Heart right ventricle (tissue), 16 donors: ENCODE results near the gene WNT5A. TPM values are rescaled to one million over a fixed set of nuclear protein-coding genes. Genes with fewer than 3 reads are reported as not detected.

Experiments used
- ATAC-seq, 8 donors: fragments of 200-7000 bp; cut with Tn5 transposase; one replicate each; pipeline ENCODE4 v1.9.1; 2020; ENCODE audit warnings: mild to moderate bottlenecking in 8 of 8, moderate library complexity in 8 of 8, moderate number of reproducible peaks in 1 of 8
- DNase-seq, 2 donors: peaks; one replicate each; pipeline ENCODE4 v3.0.0-alpha.2; 2020
- H3K27ac ChIP-seq, 10 donors: fragments of 200-600 bp; sonication (generic) in 2 of 10; one replicate each; pipeline versions ENCODE4 v1.5.0 to v1.8.0; 2020 to 2022; ENCODE audit warnings: mild to moderate bottlenecking in 3 of 10
- H3K27me3 ChIP-seq, 7 donors: fragments of 200-600 bp; one replicate each; pipeline ENCODE4 v1.8.0; 2021 to 2022; ENCODE audit warnings: mild to moderate bottlenecking in 2 of 7
- H3K36me3 ChIP-seq, 9 donors: fragments of 200-600 bp; sonication (generic) in 1 of 9; one replicate each; pipeline versions ENCODE4 v1.5.0 to v1.8.0; 2020 to 2022; ENCODE audit warnings: mild to moderate bottlenecking in 2 of 9
- H3K4me1 ChIP-seq, 9 donors: fragments of 200-600 bp; sonication (generic) in 1 of 9; one replicate each; pipeline versions ENCODE4 v1.5.0 to v1.8.0; 2020 to 2022; ENCODE audit warnings: mild to moderate bottlenecking in 4 of 9
- H3K4me3 ChIP-seq, 10 donors: fragments of 200-600 bp; sonication (generic) in 2 of 10; one replicate each; pipeline versions ENCODE4 v1.5.0 to v1.8.0; 2020 to 2022; ENCODE audit warnings: mild to moderate bottlenecking in 7 of 10, moderate library complexity in 2 of 10
- H3K9me3 ChIP-seq, 11 donors: fragments of 200-600 bp in 10 of 11; sonication (generic) in 2 of 11; one replicate each; pipeline versions ENCODE4 v1.5.0 to v1.8.0; 2013 to 2022; ENCODE audit warnings: mild to moderate bottlenecking in 2 of 11, control low read depth in 1 of 11, moderate library complexity in 1 of 11
- CTCF ChIP-seq, 9 donors: fragments of 200-600 bp; sonication (generic) in 2 of 9; IDR thresholded peaks; one replicate each; pipeline versions ENCODE4 v1.5.0 to v1.8.0; 2021 to 2022; ENCODE audit warnings: antibody characterized with exemption in 9 of 9, mild to moderate bottlenecking in 5 of 9, moderate library complexity in 1 of 9
- WGBS, 2 donors: extraction: QIAGEN DNeasy Blood & Tissue Kit; methylation state at CpG; one replicate each; pipeline ENCODE4 v1.1.7; 2013; ENCODE audit warnings: inconsistent platforms in 1 of 2; 5-methylcytosine and 5-hydroxymethylcytosine counted together
- intact Hi-C, 10 donors: fragments of 100-400 bp; cut with DNase I; formaldehyde crosslinking; loops; one replicate each; pipeline versions ENCODE4 v1.11.1 to v1.14.2; 2022
- polyA plus RNA-seq, 2 donors: library from polyadenylated mRNA; stranded (reverse); fragments of 200-250 nt; gene quantifications; one replicate each; pipeline ENCODE4 v1.2.3, GENCODE V29; 2013
- total RNA-seq, 10 donors: library from RNA; stranded (reverse); fragmentation: NEBNext Ultra II Directional in 3 of 10; extraction: Animal tissue kit (Norgen Biotek cat#: 25700) in 3 of 10; gene quantifications; one replicate each; pipeline versions ENCODE4 v1.2.1 to v1.2.4, GENCODE V29; 2021 to 2023
- donor health status: Arrhythmogenic right ventricular cardiomyopathy.
- donor health status: ischemic (EF 13 %, LVEDD 7.1; RV severe dilation, severe dysfunction).
- donor health status: healthy with polysubstance abuse.
- donor health status: DM: no; HTN: yes; CAD: no.
- donor health status: DM: no; HTN: no; CAD: no.
- donor health status: ischemic (EF 25% LVEDD 6.9; RV normal size, moderate dysfunction).
- donor health status: ischemic (EF 25% LVEDD 5.7; RV mildly dilated, moderate dysfunction).
- donor health status: healthy.
- donor health status: DM: yes; HTN: yes; CAD: no.
- donor health status: Ischemic cardiomyopathy.
- donor health status: ischemic (EF 35%, LVEDD 5.7; RV mildly dilated, moderate dysfunction).
- donor health status: nonischemic (EF 11% LVEDD 7.7; RV severe dilation, severe dysfunction).
- donor health status: DM: yes; HTN: yes; CAD: no.
- donor health status: PGD.
- donor health status: ischemic (EF 29% LVEDD 5.4; RV normal size, mild dysfunction).
- donor health status: nonischemic (EF 23%, LVEDD 6.1; RV moderate dilation, normal function).

The WNT5A gene
- total and polyA plus RNA-seq, 12 donors: 0.33 to 5.9 (median 3.2) TPM

- peaks cover 0 to 90% (median 49%) of the 10 kb centered on the region in 7 donors for H3K27me3 ChIP-seq
- peaks cover 0 to 37% (median 16%) of the 10 kb centered on the region in 9 donors for H3K4me1 ChIP-seq
- H3K36me3 ChIP-seq: no peaks in the 10 kb centered on the region
- no peak overlapping the region for H3K27ac ChIP-seq
- H3K4me3 ChIP-seq: peak overlapping the region in 9 of 10 donors; percentile 21 to 51 (median 44)
- TF ChIP-seq CTCF (IDR thresholded peaks at IDR 0.05): no peak
- WGBS, 2 donors: 17 to 19% methylated on average over 37 of the region's 37 CpGs
- ATAC-seq: no peak
- DNase-seq: no peak
- no peaks in the 10 kb centered on the region for H3K9me3 ChIP-seq
- intact Hi-C loops: loop anchor here in 6 of 10 donors (5.0 to 10.0 kb wide), 6 partner anchors 243 to 770 kb away; no protein-coding TSS in a partner anchor
Observed at GRCh38 chr3:55481744-55482495, 5.2 kb downstream of the WNT5A start.

- DNase-seq: peak in 1 of 2 donors; percentile 26
Observed at GRCh38 chr3:55480911-55481743, 6.0 kb downstream of the WNT5A start.

GRCh38 chr3:55477306-55478303, 9.5 kb downstream of the WNT5A start:
- intact Hi-C loops: loop anchor here in 1 of 10 donors (5.0 kb wide), 1 partner anchor 775 kb away; no protein-coding TSS in a partner anchor
- WGBS, 2 donors: 77 to 85% methylated on average over 9 of the region's 9 CpGs
- no peak for DNase-seq
- Histone ChIP-seq H3K36me3 (no peaks in the 10 kb centered on the region), H3K27ac (no peak overlapping the region), H3K9me3 (no peaks in the 10 kb centered on the region), H3K27me3 (peaks cover 0 to 48% (median 30%) of the 10 kb centered on the region in 7 donors), H3K4me1 (peaks cover 0 to 24% (median 6%) of the 10 kb centered on the region in 9 donors), H3K4me3 (no peak overlapping the region)
- TF ChIP-seq CTCF (IDR thresholded peaks at IDR 0.05): no peak
- ATAC-seq: no peak

More at GRCh38 chr3:55480911-55481743, 6.0 kb downstream of the WNT5A start:
- 4 to 6% methylated on average over 42 of the region's 42 CpGs for WGBS, 2 donors
- Histone ChIP-seq H3K27ac (no peak overlapping the region), H3K9me3 (no peaks in the 10 kb centered on the region), H3K4me3 (peak overlapping the region; percentile 21 to 51 (median 44)), H3K36me3 (no peaks in the 10 kb centered on the region), H3K27me3 (peaks cover 0 to 82% (median 49%) of the 10 kb centered on the region in 7 donors), H3K4me1 (peaks cover 0 to 36% (median 15%) of the 10 kb centered on the region in 9 donors)
- peak in 2 of 8 donors; percentile 20 to 34 for ATAC-seq
- no peak for TF ChIP-seq CTCF (IDR thresholded peaks at IDR 0.05)
- intact Hi-C loops: loop anchor here in 6 of 10 donors (5.0 to 10.0 kb wide), 6 partner anchors 244 to 771 kb away; no protein-coding TSS in a partner anchor
